ENCODE results near the gene CNPY1. TPM values are rescaled to one million over a fixed set of nuclear protein-coding genes. Genes with fewer than 3 reads are reported as not detected.

The CNPY1 gene
- polyA plus RNA-seq, 1 of the 3 experiments (the other 2 are of a cell fraction) = not detected

DNA sequence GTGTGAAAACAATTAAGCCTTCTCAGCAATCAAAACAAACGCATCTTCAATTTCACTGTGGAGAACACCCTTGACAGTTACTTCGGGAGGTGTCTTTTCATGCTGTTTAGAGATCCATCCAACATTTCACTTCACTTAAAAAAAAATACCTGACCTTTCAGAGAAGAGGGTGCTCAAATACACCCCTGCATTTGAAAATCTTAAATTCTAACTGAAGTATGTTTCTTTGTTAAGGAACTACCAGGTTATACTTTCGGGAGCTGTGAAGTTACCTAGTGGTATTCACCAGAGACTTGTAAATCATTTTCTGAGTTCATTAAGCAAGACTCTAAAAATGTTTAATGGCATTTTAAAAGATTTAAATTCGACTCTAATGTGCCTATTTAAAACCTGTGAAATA, 38.8 kb downstream of the CNPY1 start:
- CTCF ChIA-PET = interaction anchor here (0.9 to 1.1 kb wide), 4 partner anchors 24 to 41 kb away, joined by 3 read pairs; no protein-coding TSS in a partner anchor

More for the DNA sequence above, 38.8 kb downstream of the CNPY1 start:
- no peaks in the 10 kb centered on the region for H4K20me1 ChIP-seq (ENCODE audit: insufficient read depth)
- no peak overlapping the region for H3K4me3 ChIP-seq (ENCODE audit: low read depth in 2 of 2, low read length in 1 of 2)
- H3K36me3 ChIP-seq (replicated peaks in 1 of 2; ENCODE audit: control insufficient read depth in 1 of 2, insufficient read depth in 2 of 2, low read length in 1 of 2) = no peaks in the 10 kb centered on the region
- no peak overlapping the region for H3K4me2 ChIP-seq
- no peak overlapping the region for H3K9ac ChIP-seq
- no peaks in the 10 kb centered on the region for H3K79me2 ChIP-seq (ENCODE audit: insufficient read depth)
- no peaks in the 10 kb centered on the region for H3F3A ChIP-seq (replicated peaks; ENCODE audit: insufficient read depth)
- no peaks in the 10 kb centered on the region for H3K4me1 ChIP-seq (ENCODE audit: control insufficient read depth in 1 of 2, insufficient read depth in 2 of 2, low read depth in 1 of 2, low read length in 1 of 2)
- H3K9me2 ChIP-seq = no peaks in the 10 kb centered on the region
- H2AFZ ChIP-seq (ENCODE audit: low read depth) = no peak overlapping the region
- no peak for DNase-seq
- H3K9me3 ChIP-seq = no peaks in the 10 kb centered on the region
- 0% methylated on average over 4 of the region's 4 CpGs for whole genome bisulfite sequencing (ENCODE audit: low lambda C conversion rate)
- TF ChIP-seq EZH2phosphoT487 (IDR thresholded peaks at IDR 0.05; ENCODE audit: borderline replicate concordance, low read depth) (no peak), CHD2 (IDR thresholded peaks at IDR 0.05; ENCODE audit: low read length, partially characterized antibody) (no peak), IRF3 (IDR thresholded peaks at IDR 0.05; ENCODE audit: low read depth, low read length) (no peak), MEF2A (IDR thresholded peaks at IDR 0.05; ENCODE audit: borderline replicate concordance, low read depth) (no peak), REST (IDR thresholded peaks at IDR 0.05; ENCODE audit: low read depth, low read length) (no peak), TCF12 (IDR thresholded peaks at IDR 0.05) (no peak), TEAD4 (IDR thresholded peaks at IDR 0.05; ENCODE audit: borderline replicate concordance, insufficient read depth) (no peak), GATA2 (CRISPR knock-in tag; IDR thresholded peaks at IDR 0.05) (no peak), JUND (IDR thresholded peaks at IDR 0.05) (no peak), MAX (IDR thresholded peaks at IDR 0.05; ENCODE audit: low read depth) (no peak), SIN3A (IDR thresholded peaks at IDR 0.05; ENCODE audit: borderline replicate concordance, low read depth, low read length) (no peak)
- TF ChIP-seq, protein P1, sequence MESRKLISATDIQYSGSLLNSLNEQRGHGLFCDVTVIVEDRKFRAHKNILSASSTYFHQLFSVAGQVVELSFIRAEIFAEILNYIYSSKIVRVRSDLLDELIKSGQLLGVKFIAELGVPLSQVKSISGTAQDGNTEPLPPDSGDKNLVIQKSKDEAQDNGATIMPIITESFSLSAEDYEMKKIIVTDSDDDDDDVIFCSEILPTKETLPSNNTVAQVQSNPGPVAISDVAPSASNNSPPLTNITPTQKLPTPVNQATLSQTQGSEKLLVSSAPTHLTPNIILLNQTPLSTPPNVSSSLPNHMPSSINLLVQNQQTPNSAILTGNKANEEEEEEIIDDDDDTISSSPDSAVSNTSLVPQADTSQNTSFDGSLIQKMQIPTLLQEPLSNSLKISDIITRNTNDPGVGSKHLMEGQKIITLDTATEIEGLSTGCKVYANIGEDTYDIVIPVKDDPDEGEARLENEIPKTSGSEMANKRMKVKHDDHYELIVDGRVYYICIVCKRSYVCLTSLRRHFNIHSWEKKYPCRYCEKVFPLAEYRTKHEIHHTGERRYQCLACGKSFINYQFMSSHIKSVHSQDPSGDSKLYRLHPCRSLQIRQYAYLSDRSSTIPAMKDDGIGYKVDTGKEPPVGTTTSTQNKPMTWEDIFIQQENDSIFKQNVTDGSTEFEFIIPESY (IDR thresholded peaks at IDR 0.05; ENCODE audit: borderline replicate concordance, low read depth) = no peak
- POLR2A ChIA-PET = no interaction called here
- no peak overlapping the region for H3K27ac ChIP-seq (ENCODE audit: low read depth in 2 of 2, low read length in 1 of 2)
- H3K27me3 ChIP-seq (ENCODE audit: insufficient read depth) = peaks cover 83% of the 10 kb centered on the region

All from SK-N-SH (cell line).